ENCODE results near the gene TSPAN1.

TSPAN1 gene

DNA sequence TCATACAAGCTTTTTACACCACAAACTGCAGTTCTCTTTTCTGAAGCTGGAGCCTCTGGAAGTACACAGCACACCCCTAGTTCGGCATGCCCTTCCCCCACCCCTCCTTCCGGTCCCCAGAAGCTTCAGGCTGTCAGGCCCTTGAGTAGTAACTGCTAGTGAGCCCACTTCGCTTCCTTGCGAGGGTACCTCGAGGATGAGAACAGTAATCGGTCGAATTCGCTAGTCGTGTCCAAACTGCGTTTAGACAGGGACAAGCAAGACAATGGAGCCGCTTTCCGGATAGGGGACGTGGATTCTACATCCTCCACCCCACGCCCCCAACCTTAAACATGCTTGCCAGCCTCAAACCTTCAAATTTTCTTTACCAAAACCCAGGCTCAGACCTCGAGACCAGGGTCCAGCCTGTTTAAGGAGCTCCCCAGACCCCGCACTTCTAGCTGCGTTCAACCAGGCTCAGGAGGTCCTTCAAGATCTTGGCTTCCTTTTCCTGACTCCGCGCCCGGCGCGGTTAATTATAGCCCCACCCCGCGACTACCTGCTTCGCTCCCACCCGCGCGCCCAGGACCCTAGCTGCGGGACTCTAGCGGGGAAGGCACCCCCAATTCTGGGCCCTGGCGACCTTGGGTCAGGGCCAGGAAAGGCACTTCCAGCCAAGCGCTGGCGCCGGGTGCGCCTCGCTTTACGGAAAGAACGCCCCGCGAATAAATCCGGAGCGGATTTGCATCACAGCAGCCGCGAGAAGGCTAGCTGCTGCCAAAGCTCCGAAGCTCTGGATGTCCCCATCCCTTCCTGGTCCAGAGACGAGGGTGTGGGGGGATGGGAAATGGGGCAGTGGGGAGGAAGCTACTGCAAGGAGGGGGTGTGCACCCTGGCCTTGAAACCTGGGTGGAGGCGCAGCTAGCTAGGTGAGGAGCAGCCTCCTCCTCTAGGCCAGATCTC lies 8.1 kb upstream of the TSPAN1 start:
- no peak for DNase-seq

DNA sequence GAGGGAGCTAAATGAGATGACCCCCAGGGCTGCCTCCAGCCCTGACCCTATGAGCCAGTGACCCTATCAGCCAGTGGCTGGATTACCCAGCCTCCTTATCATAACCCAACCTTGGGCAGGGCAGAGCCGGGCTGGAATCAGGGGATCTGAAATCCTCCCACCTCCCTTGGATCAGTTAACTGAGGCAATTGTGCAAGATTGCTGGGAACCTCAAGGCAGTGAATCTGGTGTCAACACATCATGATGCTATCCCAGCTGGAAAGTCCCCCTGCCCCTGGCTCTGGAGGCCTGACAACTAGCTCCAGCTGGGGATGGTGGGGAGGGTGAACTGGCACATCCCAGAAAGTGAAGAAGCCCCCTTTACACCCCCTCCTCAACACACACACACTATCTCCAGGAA lies 6.4 kb upstream of the TSPAN1 start:
- no peak for DNase-seq

DNA sequence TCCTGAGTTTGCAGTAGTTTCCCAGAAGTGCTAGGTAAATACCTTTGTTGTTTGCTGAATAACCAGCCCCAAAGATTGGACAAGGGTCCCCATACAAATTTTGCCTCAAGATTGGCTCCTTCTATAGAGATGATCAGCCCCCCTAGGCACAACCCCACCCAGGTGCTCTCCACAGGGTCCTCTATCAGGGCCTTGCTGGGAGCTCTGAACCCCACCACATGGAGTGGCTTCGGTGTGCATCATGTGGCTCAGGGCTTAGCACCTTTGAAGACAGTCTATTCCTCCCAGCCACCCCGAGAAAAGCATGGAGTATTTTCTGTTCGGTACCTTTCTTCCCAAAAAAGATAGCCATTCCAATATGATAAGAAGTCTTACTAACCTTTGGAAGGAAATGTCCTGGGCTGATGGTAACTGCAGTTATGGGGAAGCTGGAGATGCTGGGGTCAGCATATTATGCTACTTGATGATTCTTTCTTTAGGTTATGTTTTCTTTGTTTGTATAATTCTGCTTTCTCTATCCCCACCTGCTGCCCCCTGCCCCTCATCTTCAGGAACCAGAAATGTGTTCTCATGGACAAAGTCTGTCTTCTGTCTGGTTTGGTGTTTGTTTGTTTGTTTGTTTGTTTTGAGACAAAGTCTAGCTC lies 5.0 kb upstream of the TSPAN1 start:
- no peak for DNase-seq

DNA sequence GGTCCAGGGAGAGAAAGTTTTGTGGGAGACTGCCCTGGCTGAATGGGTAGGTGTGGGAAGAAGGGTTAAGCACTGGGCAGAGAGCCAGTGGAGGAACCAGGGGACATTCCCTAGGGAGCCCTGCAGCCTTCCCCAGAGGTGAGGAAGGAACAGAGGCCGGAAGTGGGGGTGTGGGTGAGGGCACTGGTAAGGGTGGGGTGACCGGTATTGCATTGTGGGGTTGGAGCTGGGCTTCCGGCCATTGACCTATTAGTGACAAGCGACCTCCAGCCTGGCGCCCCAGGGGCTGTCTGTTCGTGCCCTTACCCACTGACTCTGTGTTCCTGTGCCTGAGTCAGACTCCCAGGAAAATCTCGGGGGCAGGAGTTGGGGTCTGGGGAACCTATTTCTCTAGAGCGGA lies 3.5 kb upstream of the TSPAN1 start:
- DNase-seq, result no peak

DNA sequence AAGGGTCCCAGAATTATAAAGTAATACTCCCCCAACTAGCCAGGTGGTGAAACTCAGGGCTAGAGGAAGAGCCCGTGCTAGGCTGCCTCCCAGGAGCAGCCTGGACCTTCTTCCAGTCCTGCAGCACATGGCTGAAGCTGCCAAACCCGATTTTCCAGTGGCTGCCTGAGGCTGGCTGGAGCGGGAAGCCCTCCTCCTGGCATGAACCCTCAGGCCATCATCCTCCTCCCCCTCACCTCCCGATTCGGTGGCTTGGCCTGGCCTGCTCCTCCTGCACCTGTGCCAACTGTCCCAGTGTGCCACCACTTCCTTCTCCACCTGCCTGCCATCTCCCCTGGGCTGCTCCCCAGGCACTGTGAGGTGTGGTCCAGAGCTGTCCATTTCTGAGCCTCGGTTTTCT lies 3.0 kb upstream of the TSPAN1 start:
- DNase-seq, result no peak

DNA sequence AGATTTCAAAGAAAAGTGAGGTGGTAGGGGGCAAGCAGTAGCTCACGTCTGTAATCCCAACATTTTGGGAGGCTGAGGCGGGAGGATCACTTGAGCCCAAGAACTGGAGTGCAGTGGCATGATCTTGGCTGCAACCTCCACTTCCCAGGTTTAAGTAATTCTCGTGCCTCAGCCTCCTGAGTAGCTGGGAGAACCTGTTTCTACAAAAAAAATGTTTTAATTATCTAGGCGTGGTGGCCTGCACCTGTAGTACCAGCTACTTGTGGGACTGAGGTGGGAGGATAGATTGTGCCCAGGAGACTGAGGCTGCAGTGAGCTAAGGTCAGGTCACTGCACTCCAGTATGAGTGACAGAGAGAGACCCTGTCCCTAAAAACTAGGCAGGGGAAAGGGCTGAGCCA lies 2.6 kb upstream of the TSPAN1 start:
- no peak for DNase-seq

DNA sequence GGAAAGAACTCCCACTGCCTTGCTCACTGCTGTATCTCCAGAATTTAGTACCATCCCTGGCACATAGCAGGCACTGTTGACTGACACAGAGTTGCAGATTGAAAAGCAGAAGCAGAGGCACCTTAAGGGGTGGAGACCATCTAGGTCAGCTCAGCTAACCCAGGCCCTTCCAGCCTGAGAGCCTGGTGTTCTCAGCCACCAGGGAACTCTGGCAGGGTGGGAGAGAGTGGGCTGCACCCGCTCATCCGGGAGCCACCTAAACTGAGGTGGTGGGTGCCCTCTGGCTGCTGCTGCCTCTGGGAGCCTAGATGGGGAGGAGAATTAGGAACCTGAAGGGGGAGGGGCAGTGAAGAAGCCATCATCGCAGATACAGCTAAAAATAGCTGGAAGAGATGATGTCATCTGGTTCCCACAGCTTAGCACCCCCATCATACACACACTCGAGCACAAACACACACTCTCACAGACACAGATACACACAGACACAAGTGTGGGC lies 1.5 kb upstream of the TSPAN1 start:
- DNase-seq, result no peak

DNA sequence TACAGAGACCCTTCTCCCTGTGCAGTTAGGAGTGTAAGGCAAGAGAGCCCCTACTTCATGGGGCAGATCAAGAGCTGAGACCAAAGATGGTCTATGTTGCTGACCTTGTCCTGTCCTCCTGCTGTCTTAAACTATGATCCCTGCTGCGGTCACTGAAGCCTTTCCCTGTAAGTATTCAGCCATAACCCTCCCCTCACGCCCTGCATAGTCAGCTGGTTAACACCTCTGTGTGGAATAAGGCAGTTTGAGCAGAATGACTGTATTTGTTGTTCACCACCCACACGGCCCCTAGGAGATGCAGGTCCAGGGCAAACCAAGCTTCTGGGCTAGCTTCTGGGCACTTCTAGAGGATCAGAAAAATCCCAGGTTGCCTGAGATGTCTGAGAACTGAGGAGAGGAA lies 356 bp downstream of the TSPAN1 start:
- no peak for DNase-seq

DNA sequence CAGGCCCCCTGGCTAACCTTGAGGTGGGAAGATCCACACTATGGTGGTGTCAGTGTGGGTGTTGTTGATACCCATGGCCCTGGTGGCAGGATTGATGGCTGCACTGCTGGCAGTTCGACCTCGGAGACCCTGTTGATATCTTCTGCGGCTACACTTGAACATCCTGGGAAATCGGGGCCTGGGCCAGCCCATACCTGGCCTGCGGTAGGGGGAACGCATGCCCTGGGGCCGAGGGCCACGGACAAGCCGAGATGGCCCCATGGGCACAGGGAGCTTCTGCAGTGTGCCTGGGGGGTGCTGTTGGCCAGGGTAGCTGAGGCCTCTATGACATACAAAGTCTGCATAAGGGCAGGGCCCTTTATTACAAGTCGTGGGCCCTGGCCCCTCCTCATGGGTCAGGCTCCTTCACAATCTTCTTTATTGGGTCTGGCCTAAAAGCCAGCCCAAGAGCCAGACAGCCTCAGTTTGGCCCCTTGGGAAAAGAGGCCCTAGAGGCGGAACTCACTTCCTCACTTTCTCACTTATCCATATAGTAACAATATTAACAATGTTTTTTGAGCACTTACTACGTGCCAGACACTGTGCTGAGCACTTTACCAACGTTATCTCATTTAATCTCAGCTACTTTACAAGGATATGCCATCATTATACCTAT lies 1.5 kb downstream of the TSPAN1 start, which contains the start of gene P3R3URF:
P3R3URF (minus strand) TSS at position 278 of the 655 bp plus-strand sequence; CDS start at position 261, 17 bp downstream.
- DNase-seq, result no peak

DNA sequence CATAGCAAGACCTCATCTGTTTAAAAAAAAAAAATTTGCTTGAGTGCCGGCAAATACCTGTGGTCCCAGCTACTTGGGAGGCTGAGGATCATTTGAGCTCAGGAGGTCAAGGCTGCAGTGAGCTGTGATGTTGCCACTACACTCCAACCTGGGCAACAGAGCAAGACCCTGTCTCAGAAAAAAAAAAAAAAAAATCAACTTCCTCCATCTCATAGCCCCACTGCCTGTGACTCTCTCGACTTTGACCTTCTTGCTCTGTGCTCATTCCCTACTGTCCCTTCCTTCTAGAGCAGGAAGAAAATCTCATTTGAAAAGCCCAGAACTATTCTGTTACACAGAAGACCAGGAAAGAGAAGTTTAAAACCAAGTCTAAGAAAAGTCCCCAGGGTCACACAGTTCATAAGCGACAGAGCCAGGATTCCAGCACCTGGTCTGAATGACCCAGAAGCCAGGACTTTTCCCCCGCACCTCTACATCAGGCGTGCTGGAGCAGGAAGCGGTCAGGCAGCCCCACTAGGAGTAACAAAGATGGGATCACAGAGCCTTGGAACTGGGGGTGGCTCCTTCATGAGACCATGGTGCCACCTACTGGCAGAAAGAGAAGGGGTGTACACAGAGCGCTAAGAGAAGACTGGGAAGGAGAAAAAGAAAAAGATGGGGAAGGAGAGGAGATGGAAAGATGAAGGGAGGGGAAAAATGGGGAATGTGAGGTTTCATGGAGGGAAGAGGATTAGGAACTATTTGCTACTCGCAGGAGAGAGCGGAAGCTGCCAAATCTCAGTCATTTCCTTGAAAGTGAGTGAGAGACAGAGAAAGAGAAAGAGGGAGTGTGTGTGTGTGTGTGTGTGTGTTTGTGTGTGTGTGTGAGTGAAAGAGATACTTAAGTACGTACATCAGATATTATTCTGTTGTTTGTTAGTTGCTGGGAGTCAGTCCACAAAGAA lies 4.5 kb downstream of the TSPAN1 start:
- DNase-seq, result peak; percentile 77

DNA sequence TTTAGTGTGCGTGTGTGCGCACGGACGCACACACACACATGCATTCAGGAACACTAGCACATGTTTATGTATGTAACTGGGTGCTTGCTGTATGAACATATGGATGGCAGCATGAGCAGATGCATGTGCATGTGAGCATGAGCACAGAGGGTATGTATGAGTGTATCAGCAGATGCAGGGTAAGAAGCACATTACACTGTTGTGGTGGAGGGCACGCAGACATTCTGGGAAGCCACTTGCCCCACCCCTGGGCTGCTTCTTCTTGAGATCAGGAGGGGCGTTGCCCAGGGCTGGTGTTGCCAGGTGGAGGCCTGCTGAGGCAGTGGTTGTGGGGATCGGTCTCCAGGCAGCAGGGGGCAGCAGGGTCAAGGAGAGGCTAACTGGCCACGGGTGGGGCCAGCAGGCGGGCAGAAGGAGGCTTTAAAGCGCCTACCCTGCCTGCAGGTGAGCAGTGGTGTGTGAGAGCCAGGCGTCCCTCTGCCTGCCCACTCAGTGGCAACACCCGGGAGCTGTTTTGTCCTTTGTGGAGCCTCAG lies 5.3 kb downstream of the TSPAN1 start:
- DNase-seq, result peak; percentile 35

DNA sequence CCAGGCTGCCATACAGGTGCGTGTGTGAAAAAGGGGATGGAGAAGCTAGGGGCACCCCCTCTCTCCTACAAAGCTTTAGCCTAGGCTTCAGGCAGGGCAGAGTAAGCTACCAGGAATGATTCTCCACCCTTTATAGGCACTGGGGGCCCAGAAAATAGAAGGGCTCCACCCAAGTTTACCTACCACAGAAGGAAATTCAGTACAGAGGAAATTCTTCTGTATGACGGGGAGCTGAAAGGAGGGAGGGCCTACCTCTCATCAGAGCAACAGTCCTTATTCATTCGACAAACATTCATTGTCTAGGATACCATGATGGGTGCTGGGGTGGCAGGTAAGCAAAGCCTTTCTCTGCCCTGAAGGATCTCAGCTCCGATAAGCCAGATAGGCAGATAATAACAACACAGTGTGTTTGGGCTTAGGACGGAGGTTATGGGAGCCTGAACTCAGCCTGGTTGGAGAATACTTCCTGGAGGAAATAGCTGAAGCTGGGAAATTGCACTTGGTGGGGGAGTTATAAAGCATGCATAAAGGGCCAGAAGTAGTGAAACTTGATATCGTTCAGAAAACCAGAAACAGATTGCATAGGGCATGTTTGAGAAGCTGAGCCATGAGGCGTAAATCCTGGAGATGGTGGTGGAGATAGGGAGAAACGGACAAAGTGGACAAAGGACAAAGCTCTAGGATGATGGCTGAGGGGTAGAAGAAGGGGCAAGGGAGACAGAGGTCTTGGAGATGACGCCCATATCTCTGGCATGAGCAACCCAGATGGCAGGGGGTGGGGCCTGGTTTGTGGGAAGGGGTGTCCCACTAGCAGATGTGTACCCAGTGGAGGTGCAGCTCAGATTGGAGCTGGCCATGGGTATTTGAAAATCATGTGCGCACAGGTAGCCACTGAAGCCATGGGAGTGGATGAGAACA lies 6.7 kb downstream of the TSPAN1 start:
- DNase-seq, result no peak

DNA sequence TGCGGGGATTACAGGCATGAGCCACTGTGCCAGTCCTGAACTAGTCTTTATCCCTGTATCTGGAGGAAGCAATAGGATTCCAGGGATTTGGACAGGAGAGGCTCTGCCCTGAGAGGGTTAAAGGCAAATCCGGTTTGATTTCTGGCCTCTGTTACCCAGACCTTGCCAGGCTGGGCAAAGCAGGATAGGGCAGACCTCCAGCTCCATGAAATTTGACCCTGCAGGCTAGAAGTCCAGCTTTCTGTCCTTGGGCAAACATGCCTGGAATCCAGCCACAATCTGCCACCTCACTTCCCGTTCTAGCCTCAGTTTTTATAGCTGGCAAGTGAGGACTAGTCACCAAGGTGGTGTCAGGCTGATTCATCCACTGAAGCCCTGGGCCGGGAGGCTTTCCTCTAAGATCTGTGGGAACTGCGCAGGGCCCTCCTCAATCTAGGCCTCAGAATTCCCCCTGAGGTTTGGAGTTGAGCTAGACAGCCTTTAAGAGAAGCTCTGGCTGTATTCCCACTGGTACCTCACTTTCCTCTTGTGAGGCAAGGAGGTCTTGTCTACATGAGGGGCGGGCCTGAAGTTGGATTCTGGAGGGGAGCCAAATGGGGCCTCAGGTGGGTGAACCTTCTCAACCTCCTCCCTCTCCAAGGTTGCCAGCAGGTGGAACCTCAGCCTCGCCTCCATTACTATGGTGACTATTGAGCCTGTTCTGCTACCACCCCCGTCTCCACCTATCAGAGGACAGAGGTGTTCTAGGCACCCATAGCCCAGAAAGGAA lies 8.4 kb downstream of the TSPAN1 start:
- peak; percentile 53 for DNase-seq

DNA sequence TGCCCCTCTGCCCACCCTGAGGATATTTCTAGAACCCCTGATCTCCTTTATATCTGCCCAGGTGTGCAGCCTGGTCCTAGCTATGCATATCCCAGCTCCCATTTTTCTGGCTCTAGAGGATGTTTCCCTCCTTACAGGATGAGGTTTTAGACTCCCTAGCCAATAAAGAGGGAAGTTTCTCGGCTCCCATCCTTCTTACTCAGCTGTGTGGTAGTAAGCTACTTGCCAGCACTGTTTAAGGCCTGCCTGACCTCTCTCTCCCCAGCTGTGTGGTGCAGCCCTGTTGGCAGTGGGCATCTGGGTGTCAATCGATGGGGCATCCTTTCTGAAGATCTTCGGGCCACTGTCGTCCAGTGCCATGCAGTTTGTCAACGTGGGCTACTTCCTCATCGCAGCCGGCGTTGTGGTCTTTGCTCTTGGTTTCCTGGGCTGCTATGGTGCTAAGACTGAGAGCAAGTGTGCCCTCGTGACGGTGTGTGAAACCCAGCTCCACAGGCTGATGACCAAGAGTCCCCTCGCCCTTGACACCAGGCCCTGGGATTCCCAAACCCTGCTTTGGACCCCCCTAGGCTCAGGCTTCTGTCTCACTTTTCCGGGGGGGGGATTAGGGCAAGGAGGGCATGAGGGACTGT lies 9.2 kb downstream of the TSPAN1 start:
- DNase-seq, result no peak

DNA sequence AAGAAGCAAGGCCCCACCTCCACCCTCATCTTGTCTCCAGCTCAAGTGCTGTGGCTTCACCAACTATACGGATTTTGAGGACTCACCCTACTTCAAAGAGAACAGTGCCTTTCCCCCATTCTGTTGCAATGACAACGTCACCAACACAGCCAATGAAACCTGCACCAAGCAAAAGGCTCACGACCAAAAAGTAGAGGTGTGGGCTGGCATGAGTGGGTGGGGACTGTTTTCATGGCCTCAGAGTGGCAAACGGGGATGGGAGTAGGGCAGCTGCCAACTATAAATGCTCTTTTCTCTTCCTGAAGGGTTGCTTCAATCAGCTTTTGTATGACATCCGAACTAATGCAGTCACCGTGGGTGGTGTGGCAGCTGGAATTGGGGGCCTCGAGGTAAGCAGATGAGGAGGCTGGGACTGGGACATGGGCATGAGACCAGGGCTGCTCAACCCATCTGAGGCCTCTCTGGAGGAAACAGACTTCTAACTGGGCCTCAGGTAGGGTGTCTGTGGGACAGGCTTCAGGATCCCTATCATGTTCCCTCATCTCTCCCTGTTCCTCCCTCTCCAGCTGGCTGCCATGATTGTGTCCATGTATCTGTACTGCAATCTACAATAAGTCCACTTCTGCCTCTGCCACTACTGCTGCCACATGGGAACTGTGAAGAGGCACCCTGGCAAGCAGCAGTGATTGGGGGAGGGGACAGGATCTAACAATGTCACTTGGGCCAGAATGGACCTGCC lies 10.2 kb downstream of the TSPAN1 start:
- no peak for DNase-seq

DNA sequence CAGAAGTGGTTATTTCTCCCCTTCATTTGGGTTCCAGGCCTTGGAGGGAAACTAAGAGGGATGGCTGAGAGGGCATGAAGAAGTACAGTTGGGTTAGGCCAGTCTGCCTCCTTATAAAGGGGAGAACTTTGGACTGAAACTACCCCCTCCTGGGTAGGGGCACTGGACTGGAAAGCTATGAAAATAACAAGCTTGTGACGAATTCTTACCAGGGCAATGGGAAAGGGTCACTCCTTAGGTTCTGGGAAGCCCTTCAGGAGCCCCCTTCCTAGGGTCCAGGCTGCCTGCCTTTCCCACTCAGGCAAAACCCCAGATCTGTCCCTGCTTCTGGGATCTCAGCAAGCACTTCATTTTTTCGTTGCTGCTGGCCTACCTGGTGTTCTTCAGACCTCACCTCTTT lies 11.2 kb downstream of the TSPAN1 start:
- no peak for DNase-seq

DNA sequence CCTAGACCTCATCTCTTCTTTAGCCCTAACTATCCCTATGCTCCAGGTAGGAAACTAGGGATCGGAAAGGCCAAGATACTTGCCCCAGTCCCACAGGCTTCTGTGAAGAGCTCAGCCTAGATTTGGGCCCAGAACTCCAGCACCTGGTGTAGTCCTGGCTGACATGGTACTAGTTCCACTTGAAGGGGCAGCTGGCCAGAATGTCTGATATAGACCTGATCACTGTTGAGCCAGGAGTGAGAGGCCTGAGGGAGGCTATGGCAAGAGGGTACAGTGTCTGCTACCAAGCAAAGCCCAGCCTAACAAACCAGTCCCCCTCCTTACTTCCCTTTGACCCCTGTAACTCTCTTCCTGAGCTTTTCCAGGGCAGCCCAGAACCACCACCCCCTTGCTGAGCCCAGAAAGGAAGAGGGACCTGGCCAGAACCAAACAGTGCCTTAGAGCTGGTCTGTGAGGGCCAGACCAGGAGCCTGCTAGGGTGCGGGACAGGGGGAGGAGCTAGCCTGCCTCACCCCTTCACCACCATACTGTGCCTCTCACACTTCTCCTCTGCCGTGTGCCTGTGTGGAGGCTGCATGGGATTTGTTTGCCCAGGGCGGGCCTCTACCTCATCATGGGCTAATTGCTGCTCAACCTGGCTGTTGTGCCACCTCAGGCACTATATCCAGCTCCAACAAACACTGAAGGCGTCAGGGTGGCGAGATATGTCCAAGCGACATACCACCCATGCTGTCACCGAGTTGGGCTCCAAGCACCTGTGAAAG lies 12.4 kb downstream of the TSPAN1 start:
- peak; percentile 80 for DNase-seq
